Measurements from ENCODE around the gene CAPN14.
A peak's percentile ranks its signal among the peaks of the same experiment; 100 is the strongest.
"Not testable (repeated sequence)": the region's sequence is repeated elsewhere in the genome, so short reads cannot be mapped to it uniquely, and the experiment has no call there.

CAPN14 gene

DNA sequence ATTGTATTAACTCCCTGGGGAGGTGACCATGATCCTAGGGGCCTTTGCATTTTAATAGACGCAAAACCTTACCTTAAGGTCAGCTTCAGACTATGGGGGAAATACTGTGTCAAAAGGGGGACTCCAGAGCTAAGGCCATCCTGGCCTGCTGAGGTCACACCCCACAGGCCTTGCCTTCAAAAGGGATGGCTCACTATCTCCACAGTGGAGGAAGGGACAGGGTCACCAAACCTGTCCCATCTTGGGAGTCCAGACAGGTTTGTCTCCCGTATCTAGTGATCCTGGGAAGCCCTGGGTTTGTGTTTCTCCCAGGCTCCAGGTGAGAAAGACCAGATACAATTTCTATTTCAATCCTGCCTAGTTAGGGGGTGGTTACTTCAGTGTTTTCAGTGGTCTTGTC lies 24.9 kb downstream of the CAPN14 start:
- no peak for DNase-seq

DNA sequence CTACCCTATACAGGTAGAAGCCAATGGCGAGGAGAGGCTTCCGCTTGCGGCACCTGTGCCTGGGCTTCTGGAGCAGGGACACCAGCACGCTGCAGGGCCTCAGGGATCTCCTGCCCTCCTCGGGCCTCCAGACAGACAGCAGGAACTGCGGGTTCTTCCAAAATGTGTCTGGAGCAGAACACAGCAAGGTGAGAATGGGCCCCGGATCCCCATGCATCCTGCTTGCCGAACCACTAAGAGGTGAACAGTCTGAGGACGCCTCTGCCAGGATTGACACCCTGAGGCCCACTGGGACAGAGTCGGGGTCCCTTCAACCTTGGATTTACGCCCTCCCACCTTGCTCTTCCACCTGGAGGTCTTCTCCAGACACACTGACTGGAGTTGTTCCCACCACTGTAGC lies 25.4 kb downstream of the CAPN14 start:
- no peak for DNase-seq

DNA sequence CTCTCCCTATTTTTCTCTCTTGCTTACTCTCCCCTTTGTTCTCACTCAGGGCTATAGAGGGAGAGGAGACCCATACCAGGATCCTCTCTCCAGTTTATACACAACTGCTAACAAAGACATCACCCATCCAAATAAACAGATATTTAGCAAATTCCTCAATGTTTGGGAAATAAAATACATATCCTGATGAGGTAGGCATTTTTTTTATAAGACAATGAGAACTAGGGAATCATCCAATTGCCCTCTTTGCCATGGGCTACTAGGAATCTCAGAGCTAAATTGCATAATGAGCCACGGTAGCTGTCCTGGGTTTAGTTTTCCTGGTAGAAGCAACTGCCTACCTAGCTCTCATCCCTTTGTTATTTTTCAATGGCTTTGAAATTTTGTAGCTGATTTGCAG lies 27.1 kb downstream of the CAPN14 start:
- no peak for DNase-seq

- DNase-seq, result no peak
Observed at GRCh38 chr2:31189141-31189540, 28.2 kb downstream of the CAPN14 start.

DNA sequence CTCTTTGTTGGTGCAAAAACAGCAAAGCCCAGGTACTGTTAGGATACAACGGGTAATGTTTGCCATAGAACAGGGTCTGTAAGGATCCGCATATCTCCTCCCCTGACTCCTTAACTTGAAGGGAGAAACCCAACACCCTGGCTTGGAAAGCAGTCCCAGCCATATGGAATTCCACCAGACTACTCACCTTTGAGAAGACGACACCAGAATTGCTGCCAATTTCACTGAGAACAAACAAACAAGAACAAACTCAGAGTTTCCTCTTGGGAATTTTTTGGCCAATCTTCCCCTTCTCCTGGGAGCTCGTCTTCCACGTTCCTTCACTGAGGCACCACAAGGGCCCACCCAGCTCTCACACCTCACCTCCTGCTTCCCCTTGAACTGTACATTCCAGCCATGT lies 29.2 kb downstream of the CAPN14 start:
- DNase-seq, result no peak

DNA sequence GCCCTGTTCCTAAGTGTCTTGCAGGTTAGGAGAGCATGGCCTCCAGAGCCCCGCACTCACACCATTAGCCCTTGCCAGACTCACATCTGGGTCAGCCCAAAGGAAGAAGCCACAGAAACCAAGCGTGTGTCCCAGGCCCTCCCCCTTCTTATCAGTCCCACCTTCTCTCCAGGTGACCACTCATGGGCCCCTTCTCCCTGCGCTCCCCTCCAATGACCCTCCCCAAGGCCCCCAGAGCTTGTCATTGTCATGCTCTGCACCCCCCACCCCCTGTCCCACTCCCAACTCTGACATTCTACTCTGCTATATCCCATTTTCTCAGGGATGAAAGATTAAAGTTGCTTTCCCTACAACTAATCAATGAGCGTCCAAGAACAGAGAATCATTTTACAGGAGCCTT lies 30.1 kb downstream of the CAPN14 start:
- DNase-seq, result no peak

DNA sequence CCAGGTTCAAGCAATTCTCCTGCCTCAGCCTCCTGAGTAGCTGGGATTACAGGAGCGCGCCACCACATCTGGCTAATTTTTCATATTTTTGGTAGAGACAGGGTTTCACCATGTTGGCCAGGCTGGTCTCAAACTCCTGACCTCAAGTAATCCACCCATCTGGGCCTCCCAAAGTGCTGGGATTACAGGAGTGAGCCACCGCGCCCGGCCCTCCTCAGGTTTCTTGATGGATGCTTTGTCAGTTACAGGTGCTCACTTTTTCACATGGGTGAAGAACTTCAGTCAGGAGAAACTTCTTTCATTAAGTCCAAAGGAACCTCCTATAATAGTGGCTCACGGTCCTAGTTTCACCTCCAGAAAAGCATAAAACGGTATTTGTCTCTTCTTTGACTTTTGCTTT lies 33.3 kb downstream of the CAPN14 start:
- DNase-seq, result not testable (repeated sequence)

DNA sequence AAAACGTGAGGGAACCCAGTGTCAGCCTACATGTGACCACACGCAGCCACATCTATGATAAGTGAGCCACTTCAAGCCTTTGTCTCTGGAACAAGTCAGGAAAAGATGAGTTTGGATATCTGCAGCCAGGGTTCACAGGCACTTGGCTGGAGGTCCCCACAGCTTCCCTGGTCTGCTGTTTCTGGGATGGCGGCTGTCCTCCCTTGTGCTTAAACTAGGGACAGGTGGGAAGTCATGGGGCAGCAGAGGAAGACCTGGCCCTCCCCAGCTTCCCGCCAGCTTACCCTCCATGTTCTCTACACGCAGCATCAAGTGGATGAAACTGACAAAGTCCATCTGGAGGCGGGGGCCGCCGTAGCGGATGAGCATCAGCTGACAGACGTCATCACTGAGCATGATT lies 40.6 kb downstream of the CAPN14 start:
- DNase-seq, result no peak

DNA sequence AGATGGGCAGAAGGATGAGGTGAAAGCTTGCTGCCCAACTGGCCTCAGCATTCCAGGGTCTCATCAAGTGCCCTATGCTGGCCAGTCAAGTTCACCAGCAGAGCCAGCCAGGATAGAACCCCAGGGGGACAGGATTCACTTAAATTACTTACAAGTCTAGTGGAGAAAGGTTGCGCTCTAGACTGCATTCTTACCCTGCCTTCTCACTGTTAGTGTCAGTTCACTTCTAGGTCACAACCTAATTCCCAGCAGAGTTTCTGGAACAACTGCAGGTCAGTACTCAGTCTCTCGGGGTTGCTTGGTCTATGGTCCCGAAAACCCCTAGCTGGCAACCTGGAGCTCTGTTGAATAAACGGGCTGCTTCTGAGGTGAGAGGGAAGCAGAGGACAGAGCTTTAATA lies 46.2 kb downstream of the CAPN14 start:
- no peak for DNase-seq

DNA sequence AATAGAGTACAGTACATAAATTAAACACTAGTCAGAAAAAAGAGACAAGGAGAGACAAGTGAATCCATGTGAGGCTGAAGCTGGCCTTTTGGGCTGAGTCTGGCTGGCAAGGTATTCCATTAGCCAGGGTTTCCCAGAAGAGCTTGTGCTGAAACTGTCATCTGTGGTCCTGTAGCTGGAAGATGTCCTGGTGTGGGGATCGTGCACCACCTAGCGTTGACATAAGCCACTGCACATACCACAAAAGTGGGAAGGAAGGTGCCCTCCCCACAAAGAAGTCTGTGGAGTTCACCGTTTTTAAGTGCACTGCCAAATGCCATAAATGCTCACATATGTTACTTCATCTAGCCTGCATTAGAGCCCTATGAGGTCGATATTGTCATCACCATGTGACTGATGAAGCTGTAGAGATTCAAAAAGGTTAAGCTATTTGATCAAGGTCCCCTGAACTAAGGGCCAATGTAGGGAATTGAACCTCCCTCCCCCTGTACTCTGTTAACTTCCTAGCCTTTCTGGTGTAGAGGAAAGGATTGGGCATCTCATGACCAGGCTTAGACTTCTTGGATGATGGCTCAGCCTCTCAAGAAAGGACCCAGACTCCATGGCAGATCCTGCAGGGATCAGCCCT lies 47.1 kb downstream of the CAPN14 start:
- DNase-seq, result peak; percentile 52

DNA sequence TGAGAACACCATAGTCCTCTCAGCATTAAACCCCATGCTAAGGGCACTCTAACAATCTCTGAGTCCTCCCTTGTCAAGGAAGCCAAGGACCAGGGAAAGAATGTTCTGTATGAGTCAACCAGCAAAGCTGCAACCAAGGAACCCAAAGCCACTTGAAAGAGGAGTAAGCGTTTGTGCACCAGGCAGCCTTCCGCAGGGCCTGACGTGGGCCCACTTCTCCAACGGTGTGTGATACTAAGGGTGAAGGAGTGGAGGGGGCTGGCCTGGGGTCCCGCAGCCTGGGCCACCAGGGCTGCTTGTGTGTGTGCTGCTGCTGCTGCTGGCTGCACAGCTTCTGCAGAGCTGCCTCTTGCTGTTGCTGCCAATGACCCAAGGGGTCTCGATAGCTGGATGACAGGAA lies 49.0 kb downstream of the CAPN14 start:
- no peak for DNase-seq

GRCh38 chr2:31166925-31167324 lies 50.4 kb downstream of the CAPN14 start:
- DNase-seq, result no peak

DNA sequence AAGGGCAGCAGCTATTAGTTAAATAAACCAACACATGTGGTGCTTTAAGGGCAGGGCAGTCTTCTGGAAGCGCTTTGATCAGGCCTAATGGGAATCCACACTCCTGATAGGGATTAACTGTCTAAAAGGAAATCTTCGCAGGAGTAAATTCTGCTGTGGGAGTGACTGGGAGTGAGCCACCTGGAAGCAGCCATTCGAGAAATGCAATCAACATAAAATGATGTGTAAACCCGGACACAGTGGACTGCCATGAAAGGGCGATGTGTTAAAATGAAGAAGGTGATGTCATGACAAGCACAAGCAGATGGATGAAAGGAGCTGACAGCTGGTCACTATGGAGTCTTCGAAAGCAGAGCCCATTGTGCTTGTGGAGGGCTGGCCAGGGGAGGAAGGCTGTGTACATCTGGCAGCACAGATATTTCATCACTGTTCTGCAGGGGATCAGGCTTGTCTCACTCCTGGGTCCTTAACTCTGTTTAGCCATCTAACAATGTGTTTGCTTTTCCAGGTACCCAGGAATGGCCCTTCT lies 54.2 kb downstream of the CAPN14 start:
- DNase-seq, result no peak

GRCh38 chr2:31161637-31162036 lies 55.7 kb downstream of the CAPN14 start:
- DNase-seq, result no peak

- no peak for DNase-seq
Observed at GRCh38 chr2:31151501-31151900, 65.8 kb downstream of the CAPN14 start.

- DNase-seq, result no peak
Observed at GRCh38 chr2:31150120-31150670, 67.1 kb downstream of the CAPN14 start.

DNA sequence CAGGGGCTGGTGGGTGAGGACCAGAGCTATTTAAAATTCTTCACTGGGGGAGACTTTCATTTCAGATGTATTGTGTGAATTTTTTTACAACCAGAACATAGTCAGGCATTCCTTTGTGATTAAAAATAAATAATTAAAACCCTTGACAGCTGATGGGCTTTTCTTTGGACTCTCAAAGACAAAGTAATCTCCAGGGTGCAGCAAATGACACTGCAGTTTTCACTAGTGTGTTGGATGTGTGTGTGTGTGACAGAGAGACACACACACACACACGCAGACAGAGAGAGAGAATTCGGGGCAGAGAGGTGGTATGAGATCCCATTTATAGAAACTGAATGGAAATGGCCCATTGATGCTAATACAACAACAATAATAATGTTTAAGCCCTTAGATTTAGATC lies 68.8 kb downstream of the CAPN14 start:
- DNase-seq, result no peak

DNA sequence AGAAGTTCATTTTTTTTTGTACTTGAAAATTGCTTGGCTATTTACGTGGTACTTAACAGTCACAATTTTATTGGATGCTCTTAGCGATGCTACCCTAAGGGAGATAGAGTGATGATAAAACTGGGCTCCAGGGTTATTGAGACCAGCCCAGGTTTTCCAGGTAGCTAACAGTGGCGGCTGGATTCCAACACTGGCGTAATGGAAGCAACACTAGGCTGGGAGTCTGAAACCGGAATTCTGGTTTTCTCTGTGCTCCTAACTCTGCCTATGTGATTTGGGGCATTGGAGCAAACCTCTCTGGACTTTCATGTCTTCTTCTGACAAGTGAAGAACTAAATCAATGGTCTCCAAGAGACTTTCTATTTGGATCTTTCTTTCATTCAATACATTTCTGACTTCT lies 69.7 kb downstream of the CAPN14 start:
- no peak for DNase-seq

- DNase-seq, result no peak
Observed at GRCh38 chr2:31142110-31142509, 75.2 kb downstream of the CAPN14 start.

- no peak for DNase-seq
Observed at GRCh38 chr2:31141443-31142085, 75.8 kb downstream of the CAPN14 start.

DNA sequence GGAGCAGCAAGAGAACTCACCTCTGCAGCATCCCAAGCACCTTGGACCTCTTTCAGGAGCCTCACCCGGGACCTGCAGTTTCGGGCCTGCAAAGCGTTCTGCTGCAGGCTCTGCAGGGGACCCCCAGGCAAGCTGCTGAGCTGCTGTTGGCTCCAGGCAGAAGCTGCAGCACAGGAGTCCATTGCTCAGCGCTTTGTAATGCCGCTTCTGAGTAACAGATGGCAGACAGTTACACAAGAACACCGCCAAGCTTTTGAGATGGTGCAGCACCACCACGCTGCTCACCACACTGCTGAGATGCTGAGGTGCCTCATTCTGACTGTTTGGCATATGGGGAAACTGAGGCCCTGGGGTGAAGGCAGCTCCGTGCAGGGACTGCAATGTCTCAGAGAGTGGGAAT lies 77.2 kb downstream of the CAPN14 start:
- DNase-seq, result no peak

DNA sequence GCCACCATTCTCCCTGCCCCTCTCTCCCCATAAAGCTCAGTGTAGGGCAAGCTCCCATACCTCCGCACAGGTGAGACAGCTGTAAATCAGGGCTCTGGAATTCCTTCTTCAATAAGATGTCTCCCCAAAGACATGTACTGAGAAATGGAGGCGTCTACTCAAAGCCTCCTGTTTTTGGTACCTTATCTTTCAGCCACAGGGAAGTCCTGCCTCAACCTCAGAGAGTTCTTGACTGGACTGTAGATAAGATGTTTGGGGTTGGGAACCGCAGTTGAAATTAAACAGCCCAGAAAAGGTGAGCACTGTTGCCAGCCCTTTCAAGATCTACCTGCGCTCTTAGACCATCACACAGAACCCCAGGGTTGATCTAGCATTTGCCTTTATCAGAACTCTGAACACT lies 77.6 kb downstream of the CAPN14 start:
- no peak for DNase-seq

DNA sequence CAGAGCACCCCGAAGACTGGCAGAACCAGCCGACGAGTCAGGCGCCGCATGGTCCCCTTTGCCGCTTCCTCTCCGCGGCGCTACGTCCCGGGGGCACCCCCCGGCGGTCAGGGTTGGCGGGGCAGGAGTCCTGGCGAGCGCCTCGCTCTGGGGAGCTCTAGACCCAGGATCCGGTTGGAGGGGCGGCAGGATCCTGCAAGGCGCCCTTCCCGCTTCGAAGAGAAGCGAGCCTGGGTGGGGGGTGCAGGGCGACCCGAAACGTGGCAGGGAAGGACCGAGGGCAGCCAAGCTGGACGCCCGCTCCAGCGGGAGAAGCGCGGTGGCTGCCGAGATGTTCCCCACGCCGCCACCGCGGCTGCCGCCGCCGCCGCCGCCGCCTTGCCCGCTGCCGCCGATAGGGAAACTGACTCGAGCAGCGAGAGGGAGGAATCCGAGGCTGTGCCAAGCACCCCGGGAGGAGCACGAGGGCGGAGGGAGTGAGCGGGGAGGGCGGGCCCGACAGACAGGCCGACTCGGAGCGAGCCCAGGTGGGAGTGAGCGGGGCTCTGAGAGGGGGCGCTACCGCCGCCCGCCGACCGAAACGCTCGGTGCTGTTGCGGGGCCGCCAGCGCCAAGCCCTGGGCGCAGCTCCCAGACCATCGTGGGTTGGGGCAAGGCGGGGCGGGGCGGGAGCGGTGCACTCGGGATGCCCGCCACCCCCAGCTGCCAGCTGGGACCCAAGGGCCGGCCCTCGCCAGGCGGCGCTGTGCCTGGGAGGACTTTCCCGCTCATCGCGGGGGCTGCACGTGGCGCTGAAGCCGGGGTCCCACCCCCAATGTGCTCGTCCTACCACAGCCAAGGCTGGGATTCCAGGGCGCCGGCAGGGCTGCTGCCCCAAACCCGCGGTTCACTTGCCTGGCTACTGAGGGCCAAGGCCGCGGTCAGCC lies 79.0 kb downstream of the CAPN14 start, which contains the start of gene GALNT14:
TSS of gene GALNT14 (minus strand) at position 404 of the 926 bp plus-strand sequence. CDS start at position 50, 354 bp downstream.
- no peak for DNase-seq
